HG03457 (cell line): ENCODE results near the gene PAAF1.
"Not testable (repeated sequence)": the region's sequence is repeated elsewhere in the genome, so short reads cannot be mapped to it uniquely, and the experiment has no call there.

Source experiments
- ATAC-seq: cut with Tn5 transposase; IDR thresholded peaks from one replicate; pipeline ENCODE4 v1.9.1; 2021; ENCODE audit warnings: moderate number of reproducible peaks; ENCODE audit not compliant: unreplicated experiment

Gene PAAF1

DNA sequence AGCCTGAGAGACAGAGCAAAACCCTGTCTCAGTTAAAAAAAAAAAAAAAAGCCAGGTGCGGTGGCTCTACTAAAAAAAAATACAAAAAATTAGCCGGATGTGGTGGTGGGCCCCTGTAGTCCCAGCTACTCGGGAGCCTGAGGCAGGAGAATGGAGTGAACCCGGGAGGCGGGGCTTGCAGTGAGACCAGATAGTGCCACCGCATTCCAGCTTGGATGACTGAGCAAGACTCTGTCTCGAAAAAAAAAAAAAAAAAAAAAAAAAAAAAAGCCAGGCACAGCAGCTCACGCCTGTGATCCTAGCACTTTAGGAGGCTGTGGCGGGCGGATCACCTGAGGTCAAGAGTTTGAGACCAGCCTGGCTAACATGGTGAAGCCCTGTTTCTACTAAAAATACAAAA lies 3.6 kb downstream of the PAAF1 start:
- ATAC-seq: not testable (repeated sequence)

DNA sequence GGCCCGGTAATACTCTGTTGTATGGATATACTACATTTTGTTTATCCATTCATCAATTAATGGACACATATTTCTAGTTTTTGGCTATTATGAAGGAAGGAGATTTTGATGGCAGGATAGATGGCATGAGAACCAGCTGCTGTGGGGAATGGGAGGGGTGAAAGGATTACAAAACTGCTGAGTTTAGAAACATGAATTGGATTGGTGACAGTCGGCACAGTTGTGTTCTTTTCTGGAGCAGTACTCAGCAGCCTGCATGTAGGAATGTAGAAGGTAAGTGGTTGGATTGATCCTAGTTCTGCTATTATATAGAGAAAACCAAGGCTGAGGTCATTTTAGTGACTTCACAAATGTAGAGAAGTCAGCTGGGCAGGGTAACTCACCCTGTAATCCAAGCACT lies 7.1 kb downstream of the PAAF1 start:
- no peak for ATAC-seq

DNA sequence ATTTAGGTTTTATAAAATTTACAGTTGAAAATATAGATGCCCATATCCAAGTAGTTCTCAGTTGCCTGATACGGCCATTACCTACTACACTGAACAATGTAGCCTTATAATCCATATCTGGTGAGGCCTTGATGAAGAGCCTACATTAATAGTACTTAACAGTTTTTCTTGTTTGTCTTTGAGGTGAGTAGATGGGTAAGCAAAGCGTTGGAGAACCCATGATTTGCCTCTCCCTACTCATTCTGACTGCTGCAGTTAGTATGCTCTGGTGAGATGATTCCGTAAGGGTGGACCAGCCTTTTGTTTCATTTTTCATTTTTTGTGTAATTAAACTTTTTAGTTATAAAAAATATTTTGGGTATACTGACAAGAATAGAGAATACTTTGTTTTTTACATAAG lies 11.4 kb downstream of the PAAF1 start:
- no peak for ATAC-seq

DNA sequence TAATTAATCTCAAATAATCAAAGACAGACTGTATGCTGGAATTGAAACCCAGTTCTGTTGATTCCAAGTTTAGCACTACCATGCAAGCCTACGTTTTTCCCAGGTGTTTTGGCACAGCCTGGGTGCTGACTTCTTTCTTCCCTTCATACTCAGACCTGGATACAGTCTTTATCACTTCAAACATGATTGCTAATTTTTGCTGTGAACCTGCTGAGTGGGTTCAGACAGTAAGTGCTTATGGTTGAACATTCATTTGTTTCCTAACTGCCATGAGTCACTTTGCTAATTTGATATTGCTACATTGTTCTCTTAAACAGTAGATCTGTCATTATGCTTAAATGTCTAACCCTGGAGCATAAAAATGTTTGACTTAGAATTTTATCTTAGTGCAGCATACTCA lies 12.2 kb downstream of the PAAF1 start:
- ATAC-seq: no peak

DNA sequence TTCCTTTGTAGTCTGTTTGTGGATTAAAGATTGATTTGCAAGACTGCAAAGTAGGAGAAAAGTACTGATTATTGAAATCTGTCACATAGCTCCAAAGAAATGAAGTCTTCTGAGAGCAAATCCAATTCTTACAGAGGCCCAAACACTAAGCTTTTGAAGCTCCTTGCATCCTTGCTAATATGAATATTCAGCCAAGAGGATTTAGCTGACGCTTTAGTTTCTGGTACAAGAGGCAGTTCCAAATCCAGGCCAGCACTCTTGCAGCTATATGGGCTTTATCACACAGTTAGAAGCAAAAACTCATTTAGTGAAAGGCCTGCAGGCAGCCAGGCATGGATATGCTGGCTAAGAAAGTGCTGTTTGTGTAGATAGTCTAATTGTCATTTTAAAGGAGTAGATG lies 12.7 kb downstream of the PAAF1 start:
- ATAC-seq: no peak

DNA sequence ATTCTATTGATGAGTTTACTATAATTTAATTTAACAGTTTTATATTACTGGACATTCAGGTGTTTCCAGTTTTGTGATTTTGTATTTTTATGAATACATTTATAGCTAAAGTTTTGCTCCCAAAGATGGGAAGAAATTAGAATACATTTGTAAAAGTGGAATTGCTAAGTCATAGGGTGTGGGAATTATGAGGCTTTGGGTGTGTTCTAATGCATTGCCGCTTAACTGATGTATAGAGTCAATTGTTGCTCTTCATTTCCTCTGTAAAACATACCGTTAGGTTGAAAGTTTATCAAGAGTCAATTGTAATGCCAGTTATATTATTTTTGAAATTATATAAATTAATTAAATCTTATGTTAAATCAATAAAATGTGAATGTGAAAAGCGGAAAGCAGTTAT lies 16.2 kb downstream of the PAAF1 start:
- no peak for ATAC-seq

DNA sequence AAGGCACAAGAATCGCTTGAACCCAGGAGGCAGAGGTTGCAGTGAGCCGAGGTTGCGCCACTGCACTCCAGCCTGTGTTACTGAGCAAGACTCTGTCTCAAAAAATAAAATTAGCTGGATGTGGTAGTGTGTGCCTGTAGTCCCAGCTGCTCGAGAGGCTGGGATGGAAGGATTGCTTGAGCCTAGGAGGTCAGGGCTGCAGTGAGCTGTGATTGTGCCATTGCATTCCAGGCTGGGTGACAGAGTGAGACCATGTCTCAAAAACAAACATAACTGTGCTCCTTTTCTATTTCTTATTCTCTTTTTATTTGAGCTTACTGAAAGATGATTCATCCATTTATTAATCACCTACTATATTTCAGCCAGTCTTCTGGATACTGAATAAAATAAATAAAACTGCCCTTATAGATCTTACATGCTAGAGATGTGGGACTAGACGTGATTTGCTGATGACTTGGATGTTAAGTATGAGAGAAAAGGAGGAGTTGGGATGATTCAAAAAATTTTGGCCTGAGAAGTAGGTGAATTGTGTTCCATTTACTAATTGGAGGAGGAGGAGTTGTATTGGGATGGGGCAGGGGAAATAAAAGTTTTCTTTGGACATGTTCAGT lies 18.0 kb downstream of the PAAF1 start:
- ATAC-seq: no peak

DNA sequence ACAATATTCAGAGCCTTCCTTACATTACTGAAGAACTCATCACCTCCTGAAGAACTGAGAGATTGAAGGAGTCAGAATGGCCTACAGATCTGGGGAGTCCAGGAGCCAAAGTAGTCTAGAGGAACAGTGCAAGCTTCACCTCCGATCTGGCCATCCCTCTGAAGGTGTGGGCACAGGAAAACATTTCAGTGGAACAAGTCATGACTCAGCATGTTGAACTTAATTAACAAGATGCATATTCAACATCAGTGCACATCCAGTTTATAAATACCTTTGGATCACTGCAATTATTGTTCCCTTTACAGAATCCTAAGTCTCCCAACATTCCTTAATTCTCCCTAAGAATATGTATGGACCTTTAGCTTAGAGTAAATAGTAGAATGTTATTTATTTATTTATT lies 25.5 kb downstream of the PAAF1 start:
- ATAC-seq: no peak

DNA sequence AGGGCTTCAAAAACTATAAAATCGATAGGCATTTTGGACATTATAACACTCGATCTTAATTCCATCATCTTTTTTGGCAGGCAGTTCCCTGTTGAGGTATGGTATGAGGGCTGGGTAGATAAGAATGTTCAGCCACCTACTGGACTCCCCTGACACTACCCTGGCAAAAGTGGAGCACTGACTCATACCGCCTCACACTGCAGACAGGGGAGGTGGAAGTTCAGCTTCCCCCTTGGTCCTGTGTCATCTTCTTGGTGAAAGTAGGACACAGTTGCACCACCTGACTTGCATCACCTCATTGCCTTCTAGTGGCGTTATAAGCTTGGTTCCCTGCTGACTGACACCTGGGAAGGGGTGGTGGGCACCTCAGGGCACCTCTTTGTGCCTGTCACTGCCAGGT lies 30.4 kb downstream of the PAAF1 start:
- no peak for ATAC-seq

DNA sequence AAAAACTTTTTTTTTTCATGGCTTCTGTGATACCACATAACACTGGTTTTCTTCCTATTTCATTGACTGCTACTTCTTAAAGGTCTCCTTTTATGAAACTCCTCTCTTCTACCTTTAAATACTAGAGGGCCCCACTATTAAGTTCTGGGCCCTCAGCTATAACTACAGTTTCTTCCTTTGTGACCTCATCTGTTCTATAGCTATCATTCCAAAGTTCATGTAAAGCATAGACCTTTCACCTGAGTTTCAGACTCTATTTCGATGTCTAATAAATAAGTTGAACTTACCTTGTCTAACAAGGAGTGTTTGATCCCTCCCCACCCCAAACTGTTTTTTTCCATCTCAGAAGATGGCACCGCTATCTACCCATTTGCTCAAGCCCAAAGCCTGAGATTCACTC lies 35.2 kb downstream of the PAAF1 start:
- ATAC-seq: no peak

DNA sequence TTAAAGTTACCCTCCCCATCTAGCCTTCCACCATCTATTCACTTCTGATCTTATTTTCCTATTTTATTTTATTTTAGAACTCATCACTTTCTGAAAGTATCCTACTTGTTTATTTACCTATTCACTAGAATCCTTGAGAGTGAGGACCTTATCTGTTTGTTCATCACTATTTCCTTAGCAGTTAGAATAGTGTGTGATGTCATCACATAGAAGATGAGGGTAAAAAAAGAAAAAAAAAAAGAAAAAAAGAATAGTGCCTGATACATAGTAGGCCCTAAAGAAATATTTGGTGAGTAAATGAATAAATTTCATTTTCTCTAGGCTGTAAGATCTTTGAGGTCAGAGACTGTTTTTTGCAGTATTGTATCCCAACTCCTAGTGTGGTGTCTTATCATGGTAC lies 36.7 kb downstream of the PAAF1 start:
- ATAC-seq: no peak

DNA sequence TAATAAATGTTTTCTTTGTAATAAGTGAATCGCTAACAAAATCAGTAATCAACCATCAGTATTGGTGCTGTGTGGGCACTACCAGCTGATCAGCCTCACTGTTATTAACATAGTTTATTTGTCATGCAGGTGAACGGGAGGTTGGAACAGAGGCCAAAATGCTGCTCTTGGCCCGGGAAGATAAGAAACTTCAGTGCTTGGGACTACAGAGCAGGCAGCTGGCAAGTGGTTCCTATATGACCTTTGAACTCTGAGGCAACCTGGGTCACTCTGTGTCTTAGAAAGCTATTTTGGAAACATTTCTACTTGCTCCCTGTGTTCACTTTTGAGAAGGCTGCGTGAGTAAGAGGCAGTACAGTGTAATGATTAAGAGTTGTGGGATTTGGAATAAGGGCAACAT lies 37.5 kb downstream of the PAAF1 start:
- no peak for ATAC-seq

DNA sequence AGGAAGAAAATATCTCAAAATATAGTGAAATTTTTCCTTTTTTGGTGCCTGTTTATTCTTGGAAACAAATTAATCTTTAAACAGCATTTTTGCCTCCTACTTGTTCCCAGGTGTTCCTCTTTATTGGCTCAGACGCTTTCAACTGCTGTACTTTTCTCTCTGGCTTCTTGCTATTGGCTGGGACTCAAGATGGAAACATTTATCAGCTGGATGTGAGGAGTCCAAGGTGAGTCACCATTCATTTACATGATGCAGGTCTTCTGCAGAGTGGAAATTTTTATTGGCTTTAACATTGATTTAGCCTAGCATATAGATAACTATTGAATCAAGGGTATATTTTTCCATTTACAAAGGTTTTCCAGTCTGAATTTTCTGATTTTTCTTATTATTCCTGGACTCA lies 39.6 kb downstream of the PAAF1 start:
- ATAC-seq: no peak

DNA sequence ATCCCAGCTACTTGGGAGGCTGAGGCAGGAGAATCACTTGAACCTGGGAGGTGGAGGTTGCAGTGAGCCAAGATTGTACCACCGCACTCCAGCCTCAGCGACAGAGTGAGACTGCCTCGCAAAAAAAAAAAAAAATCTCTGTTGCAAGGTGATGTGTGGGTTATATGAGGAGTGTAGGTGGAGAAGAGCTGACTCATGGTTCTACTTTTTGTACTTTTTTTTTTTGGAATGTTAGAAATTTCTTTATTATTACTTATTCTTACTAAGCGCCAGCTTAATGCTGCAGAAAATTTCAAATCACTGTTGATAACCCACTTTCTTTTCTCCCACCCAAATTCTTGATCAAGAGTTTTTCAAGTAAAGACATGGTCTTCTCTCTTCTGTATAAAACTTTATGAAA lies 44.4 kb downstream of the PAAF1 start:
- ATAC-seq: no peak

DNA sequence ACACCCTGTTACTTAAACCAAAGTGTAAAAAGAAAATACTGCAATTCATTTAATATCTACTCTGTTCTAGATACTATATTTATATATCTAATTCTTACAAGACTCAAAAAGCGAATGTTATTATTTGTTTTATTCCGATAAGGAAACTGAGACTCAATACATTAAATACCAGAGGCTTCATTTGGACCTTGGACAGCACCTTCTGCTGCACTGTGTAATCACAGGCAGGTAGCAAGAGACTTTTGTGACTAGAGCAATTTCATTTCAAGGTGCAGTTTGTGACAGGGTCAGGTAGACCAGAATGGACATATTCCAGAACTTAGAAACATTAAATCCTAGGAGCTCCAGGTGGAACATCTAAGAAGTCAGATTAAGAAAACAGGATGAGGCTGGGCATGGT lies 52.6 kb downstream of the PAAF1 start:
- ATAC-seq: no peak

DNA sequence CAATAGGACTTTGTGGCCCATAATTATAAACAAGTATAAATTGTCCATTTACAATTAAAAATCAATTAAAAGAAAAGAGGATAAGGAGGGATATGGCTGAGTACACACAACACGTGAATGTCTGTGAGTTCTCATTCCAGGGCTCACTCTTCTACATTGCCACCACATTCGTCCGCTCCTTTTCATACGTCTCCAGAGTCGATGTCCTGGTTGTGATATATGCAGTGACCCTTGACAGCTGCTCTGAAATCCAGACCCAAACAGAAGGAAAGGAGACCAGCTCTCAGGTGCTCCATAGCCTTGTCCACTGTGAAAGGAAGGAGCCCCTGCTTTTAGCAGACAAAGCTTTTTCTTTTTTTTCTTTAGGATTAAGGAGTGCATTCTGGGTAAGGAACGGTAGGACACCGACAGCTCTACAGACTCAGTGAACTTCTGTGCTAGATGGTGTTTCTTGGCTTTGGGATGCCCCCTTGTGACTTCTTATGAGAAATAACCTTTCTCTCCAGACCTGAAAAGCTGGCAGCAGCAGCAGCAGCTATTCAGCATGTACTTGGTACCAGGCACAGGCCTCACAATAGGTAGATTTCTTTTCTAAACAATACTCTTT lies 54.3 kb downstream of the PAAF1 start:
- ATAC-seq: no peak

DNA sequence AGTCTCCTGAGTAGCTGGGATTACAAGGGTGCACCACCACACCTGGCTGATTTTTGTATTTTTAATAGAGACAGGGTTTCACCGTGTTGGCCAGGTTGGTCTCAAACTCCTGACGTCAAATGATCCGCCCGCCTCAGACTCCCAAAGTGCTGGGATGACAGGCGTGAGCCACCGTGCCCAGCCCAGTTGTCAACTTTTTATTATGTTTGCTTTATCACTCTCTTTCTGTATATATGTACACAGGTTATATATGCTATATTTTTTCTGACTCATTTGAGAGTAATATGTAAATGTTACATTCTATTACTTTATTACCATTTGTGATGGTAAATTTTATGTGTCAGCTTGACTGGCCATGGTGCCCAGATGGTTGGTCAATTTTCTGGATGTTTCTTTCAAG lies 55.2 kb downstream of the PAAF1 start:
- ATAC-seq: no peak

DNA sequence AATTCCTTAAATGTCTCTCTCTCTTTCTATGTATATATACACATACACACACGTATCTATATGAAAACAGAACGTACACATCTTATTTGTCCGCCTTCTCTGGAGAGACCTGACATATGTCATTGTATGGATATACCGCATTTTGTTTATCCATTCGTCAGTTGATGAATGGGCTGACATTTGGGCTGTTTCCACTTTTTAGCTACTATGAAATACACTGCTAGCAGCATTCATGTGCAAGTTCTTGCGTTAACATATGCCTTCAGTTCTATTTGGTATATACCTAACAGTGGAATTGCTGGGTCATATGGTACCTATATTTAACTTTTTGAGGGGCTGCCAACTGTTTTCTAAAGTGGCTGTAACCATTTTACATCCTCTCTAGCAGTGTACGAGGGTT lies 56.0 kb downstream of the PAAF1 start:
- ATAC-seq: no peak

DNA sequence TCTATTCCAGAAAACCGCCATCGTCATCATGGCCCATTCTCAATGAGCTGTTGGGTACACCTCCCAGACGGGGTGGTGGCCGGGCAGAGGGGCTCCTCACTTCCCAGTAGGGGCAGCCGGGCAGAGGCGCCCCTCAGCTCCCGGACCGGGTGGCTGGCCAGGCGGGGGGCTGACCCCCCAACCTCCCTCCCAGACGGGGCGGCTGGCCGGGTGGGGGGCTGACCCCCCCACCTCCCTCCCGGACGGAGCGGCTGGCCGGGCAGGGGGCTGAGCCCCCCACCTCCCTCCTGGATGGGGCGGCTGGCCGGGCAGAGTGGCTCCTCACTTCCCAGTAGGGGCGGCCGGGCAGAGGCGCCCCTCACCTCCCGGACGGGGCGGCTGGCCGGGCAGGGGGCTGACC lies 59.2 kb downstream of the PAAF1 start:
- not testable (repeated sequence) for ATAC-seq

DNA sequence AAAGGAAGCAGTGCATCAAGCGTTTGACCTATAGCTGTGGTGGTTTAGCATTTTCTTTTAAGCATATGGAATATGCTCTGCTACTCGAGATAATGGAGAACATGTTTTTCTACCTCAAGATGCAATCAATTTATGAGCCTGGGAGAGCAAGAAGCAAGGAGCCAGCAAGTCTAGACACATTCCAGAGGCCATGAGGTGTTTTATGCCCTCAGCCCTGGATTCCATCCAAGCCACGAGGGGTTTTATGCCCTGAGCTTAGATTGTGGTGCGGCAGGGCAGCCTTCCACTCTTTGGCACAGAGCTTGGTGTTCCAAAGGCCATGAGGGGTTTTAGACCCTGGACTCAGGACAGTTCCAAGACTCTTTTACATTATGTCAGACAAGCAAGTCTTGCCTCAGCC lies 62.3 kb downstream of the PAAF1 start:
- ATAC-seq: no peak

DNA sequence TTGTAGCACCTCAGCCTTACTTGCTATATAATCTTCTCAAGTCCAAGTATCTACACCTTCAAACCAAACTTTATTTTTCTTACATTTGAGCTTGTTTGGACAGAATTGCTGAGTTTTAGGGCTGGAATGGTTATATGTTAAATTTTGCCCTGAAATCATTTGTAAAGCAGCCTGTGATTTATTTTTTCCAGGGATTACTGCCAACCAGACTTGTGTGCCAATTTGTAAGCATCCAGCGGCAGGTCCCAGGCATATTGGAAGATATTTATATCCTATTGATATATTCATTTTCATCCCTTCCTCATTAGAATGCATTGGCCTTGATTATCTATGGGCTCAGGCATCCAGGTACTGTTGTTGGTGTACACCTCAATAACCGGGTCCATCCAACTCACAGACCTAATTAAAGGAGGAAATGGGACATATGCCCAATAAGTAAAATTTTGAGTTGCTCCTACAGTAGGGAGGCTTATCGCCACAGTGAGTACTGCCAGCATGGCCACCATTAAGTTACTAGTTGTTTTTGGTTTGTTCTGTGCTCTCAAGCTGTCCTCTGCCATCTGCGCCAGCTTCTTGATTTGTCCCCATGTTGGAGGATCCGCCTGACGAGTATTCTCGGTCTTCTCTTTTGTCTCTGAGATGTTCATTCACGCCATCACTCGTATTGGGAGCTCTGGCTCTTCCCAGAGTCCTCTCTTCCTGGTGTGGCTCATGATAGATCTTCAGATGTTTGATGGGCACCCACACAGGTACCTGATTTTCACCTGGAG lies 64.2 kb downstream of the PAAF1 start:
- no peak for ATAC-seq

DNA sequence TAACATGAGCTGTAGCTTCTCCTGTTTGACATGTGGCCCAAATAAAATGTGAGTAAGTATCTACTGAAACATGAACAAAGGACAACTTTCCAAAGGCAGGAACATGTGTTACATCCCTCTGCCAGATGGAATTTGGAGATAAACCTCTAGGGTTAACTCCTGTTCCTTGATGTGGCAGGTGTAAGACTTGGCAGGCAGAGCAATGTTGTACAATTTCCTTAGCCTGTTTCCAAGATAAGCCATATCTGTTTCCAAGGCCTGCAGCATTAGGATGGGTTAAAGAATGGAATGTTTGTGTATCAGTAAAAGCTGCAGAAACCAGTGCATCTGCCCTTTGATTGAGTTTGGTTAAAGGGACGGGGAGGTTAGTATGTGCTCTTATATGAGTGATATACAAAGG lies 65.2 kb downstream of the PAAF1 start:
- no peak for ATAC-seq

DNA sequence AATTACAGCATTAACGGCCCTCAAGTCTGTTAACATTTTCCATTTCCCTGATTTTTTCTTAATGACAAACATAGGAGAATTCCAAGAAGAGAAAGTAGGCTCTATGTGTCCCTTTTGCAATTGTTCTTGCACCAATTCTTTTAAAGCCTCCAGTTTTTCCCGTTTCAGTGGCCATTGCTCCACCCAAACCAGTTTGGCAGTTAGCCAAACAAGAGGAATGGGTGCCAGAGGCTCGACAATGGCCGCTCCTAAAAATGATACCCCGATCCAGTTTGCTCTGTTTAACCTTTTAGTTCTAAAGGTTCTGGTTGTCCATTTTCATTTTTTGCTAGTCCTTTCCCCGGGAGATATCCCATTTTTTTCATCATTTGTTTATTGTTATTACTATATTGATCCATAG lies 67.3 kb downstream of the PAAF1 start:
- no peak for ATAC-seq
